Upper lobe of left lung (tissue), 4 donors: ENCODE data around the gene EXOC6B.

Source experiments
- CTCF ChIP-seq, 6 experiments: fragments of 450-650 bp in 4 of 6; fragments of 200-600 bp in 2 of 6; sonication (generic) in 2 of 6; IDR thresholded peaks; one replicate each; pipeline ENCODE4 v1.5.1; 2016 to 2019; ENCODE audit warnings: antibody characterized with exemption in 6 of 6
- POLR2AphosphoS5 ChIP-seq, 2 donors: sonication (generic); formaldehyde crosslinking; IDR thresholded peaks; one replicate each; pipeline ENCODE4 v1.5.1; 2017; ENCODE audit warnings: antibody characterized with exemption in 2 of 2

- TF ChIP-seq CTCF (IDR thresholded peaks at IDR 0.05) = no peak
- no peak for TF ChIP-seq POLR2AphosphoS5 (IDR thresholded peaks at IDR 0.05)
These were observed 564.8 kb downstream of the EXOC6B start for GRCh38 chr2:72261076-72261475.
